22Rv1 (cell line): Measurements from ENCODE around the gene ASB9.

Experiments used
- H3K27ac ChIP-seq: fragments of 450-650 bp; 2 replicates; pipeline ENCODE4 v1.5.1; 2017
- ZFX ChIP-seq: fragments of 450-650 bp; IDR thresholded peaks from 2 replicates; pipeline ENCODE4 v1.6.1; 2017; ENCODE audit warnings: antibody characterized with exemption, borderline replicate concordance
- TF ChIP-seq, protein P1 (sequence below): fragments of 450-650 bp; IDR thresholded peaks from 2 replicates; pipeline ENCODE4 v1.5.1; 2017; ENCODE audit warnings: mild to moderate bottlenecking

The ASB9 gene

DNA sequence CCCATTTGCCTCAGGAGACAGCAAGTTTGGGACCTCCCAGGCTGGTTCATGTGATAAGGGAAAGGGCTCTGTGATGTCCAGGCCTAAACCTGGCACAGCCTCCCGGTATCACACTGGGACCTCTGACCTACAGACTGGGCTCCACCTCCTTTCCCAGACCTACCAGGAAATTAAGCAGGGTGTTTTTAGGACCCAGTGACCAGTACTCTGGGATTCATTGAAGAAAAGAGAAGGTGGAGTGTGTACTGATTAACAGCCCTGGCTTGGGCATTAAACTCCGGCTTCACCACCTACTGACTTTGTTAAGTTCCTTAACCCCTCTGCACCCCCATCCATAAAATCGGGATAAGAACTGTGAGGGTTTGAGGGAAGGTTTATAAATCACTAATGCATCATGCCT is 28.6 kb downstream of the ASB9 start:
- H3K27ac ChIP-seq: no peak overlapping the region
- no peak for TF ChIP-seq ZFX
- TF ChIP-seq, protein P1, sequence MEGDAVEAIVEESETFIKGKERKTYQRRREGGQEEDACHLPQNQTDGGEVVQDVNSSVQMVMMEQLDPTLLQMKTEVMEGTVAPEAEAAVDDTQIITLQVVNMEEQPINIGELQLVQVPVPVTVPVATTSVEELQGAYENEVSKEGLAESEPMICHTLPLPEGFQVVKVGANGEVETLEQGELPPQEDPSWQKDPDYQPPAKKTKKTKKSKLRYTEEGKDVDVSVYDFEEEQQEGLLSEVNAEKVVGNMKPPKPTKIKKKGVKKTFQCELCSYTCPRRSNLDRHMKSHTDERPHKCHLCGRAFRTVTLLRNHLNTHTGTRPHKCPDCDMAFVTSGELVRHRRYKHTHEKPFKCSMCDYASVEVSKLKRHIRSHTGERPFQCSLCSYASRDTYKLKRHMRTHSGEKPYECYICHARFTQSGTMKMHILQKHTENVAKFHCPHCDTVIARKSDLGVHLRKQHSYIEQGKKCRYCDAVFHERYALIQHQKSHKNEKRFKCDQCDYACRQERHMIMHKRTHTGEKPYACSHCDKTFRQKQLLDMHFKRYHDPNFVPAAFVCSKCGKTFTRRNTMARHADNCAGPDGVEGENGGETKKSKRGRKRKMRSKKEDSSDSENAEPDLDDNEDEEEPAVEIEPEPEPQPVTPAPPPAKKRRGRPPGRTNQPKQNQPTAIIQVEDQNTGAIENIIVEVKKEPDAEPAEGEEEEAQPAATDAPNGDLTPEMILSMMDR: no peak

DNA sequence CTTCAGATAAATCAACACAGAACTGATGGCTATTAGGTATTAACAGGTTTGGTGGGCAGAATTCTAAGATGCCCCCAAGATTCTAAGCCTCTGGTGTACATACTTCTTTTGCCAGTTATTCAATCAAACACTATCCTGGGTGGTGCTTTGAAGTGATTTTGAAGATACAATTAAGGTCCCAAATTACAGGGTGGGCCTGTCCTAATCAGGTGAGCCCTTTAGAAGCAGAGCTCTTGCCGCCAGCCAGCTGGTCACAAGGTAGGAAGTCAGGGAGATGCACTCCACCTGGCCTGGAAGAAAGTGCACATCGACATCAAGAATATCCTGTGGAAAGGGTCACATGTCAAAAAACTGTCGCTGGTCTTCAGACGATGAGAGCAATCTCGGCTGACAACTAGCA is 29.5 kb downstream of the ASB9 start:
- no peak overlapping the region for H3K27ac ChIP-seq

GRCh38 chrX:15236146-15236545 is 33.7 kb downstream of the ASB9 start:
- TF ChIP-seq, protein P1: no peak
- TF ChIP-seq ZFX: no peak

More for the DNA sequence above, 29.5 kb downstream of the ASB9 start:
- TF ChIP-seq, protein P1: no peak
- no peak for TF ChIP-seq ZFX

DNA sequence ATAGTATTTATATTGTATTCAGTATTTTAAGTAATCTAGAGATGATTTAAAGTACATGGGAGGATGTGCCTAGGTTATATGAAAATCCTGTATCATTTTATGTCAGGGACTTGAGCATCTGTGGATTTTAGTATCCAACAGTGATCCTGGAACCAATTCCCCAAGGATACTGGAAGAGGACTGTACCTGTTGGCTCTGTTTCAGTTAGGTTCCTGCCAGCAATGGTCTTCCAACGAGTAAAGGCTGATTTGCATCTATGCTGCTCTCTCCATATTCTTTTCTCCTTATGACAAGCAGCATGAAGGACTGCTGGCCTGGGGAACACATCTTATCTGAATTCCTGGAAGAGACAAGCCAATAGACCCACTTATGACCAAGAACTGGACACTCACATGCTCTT is 34.9 kb downstream of the ASB9 start:
- H3K27ac ChIP-seq: no peak overlapping the region
- no peak for TF ChIP-seq ZFX
- TF ChIP-seq, protein P1: no peak

More at GRCh38 chrX:15236146-15236545, 33.7 kb downstream of the ASB9 start:
- no peak overlapping the region for H3K27ac ChIP-seq

GRCh38 chrX:15233416-15234015 is 36.4 kb downstream of the ASB9 start:
- H3K27ac ChIP-seq: no peak overlapping the region
- TF ChIP-seq ZFX: no peak
- TF ChIP-seq, protein P1: no peak

GRCh38 chrX:15224747-15225146 is 45.1 kb downstream of the ASB9 start:
- no peak overlapping the region for H3K27ac ChIP-seq
- TF ChIP-seq ZFX: no peak
- TF ChIP-seq, protein P1: no peak

GRCh38 chrX:15221321-15221720 is 48.6 kb downstream of the ASB9 start:
- no peak overlapping the region for H3K27ac ChIP-seq
- no peak for TF ChIP-seq ZFX
- TF ChIP-seq, protein P1: no peak
